Measurements from ENCODE around the gene HGS. TPM values are rescaled to one million over a fixed set of nuclear protein-coding genes. Genes with fewer than 3 reads are reported as not detected.

The HGS gene
- total RNA-seq, 1 donor from 2014 or later = 46.2 TPM

GRCh38 chr17:81646869-81647600 is 36.8 kb upstream of the HGS start:
- Mint-ChIP-seq H3K4me3 (peak overlapping the region; percentile 46), H3K27me3 (ENCODE audit: insufficient read depth, low read depth) (peaks cover 24% of the 10 kb centered on the region), H3K27ac (no peak overlapping the region), H3K4me1 (peaks cover 3% of the 10 kb centered on the region), H3K36me3 (no peaks in the 10 kb centered on the region), H3K9me3 (peaks cover 3% of the 10 kb centered on the region)
- H3K9me3 ChIP-seq (ENCODE audit: low read depth) = no peaks in the 10 kb centered on the region
- no peak for DNase-seq (ENCODE audit: low spot score)
- no peaks in the 10 kb centered on the region for H3F3A ChIP-seq (ENCODE audit: low read depth)
- no peak overlapping the region for H3K4me3 ChIP-seq
- no peaks in the 10 kb centered on the region for H3K36me3 ChIP-seq
- no peak overlapping the region for H3K4me2 ChIP-seq
- no peak for TF ChIP-seq CTCF (IDR thresholded peaks at IDR 0.05)
- TF ChIP-seq EZH2phosphoT487 (IDR thresholded peaks at IDR 0.05) = no peak
- no peak overlapping the region for H3K9ac ChIP-seq
- peaks cover 19% of the 10 kb centered on the region for H3K27me3 ChIP-seq
- H3K27ac ChIP-seq = no peak overlapping the region
- no peaks in the 10 kb centered on the region for H3K79me2 ChIP-seq (ENCODE audit: low read depth)
- no peaks in the 10 kb centered on the region for H4K20me1 ChIP-seq (ENCODE audit: low read depth)
- H2AFZ ChIP-seq (replicated peaks) = no peak overlapping the region
- no peaks in the 10 kb centered on the region for H3K4me1 ChIP-seq

- H3K4me3 ChIP-seq = no peak overlapping the region
- H3K27me3 ChIP-seq = peaks cover 19% of the 10 kb centered on the region
- no peak overlapping the region for H3K27ac Mint-ChIP-seq
Measured at GRCh38 chr17:81647640-81648012, 36.2 kb upstream of the HGS start.

GRCh38 chr17:81648013-81648706 is 35.7 kb upstream of the HGS start:
- peaks cover 5% of the 10 kb centered on the region for H3K4me1 Mint-ChIP-seq
- Histone ChIP-seq H3K79me2 (ENCODE audit: low read depth) (no peaks in the 10 kb centered on the region), H3K4me1 (no peaks in the 10 kb centered on the region), H3K27me3 (peaks cover 19% of the 10 kb centered on the region), H3K4me2 (no peak overlapping the region), H3K4me3 (no peak overlapping the region), H3K9ac (no peak overlapping the region), H3K27ac (no peak overlapping the region), H4K20me1 (ENCODE audit: low read depth) (no peaks in the 10 kb centered on the region), H2AFZ (replicated peaks) (no peak overlapping the region), H3K9me3 (ENCODE audit: low read depth) (no peaks in the 10 kb centered on the region), H3K36me3 (no peaks in the 10 kb centered on the region), H3F3A (ENCODE audit: low read depth) (no peaks in the 10 kb centered on the region)
- H3K36me3 Mint-ChIP-seq = no peaks in the 10 kb centered on the region
- no peak overlapping the region for H3K27ac Mint-ChIP-seq
- TF ChIP-seq EZH2 (IDR thresholded peaks at IDR 0.05) (no peak), EZH2phosphoT487 (IDR thresholded peaks at IDR 0.05) (no peak), CTCF (IDR thresholded peaks at IDR 0.05) (no peak)
- H3K9me3 Mint-ChIP-seq = peaks cover 3% of the 10 kb centered on the region
- no peak for DNase-seq (ENCODE audit: low spot score)
- H3K4me3 Mint-ChIP-seq = peak overlapping the region; percentile 35
- H3K27me3 Mint-ChIP-seq (ENCODE audit: insufficient read depth, low read depth) = peaks cover 24% of the 10 kb centered on the region

More at GRCh38 chr17:81647640-81648012, 36.2 kb upstream of the HGS start:
- TF ChIP-seq EZH2phosphoT487 (IDR thresholded peaks at IDR 0.05) (no peak), CTCF (IDR thresholded peaks at IDR 0.05) (no peak), EZH2 (IDR thresholded peaks at IDR 0.05) (no peak)
- Histone ChIP-seq H3K9ac (no peak overlapping the region), H3K36me3 (no peaks in the 10 kb centered on the region), H3K4me2 (no peak overlapping the region), H3K27ac (no peak overlapping the region), H2AFZ (replicated peaks) (no peak overlapping the region), H3F3A (ENCODE audit: low read depth) (no peaks in the 10 kb centered on the region), H3K9me3 (ENCODE audit: low read depth) (no peaks in the 10 kb centered on the region), H3K4me1 (no peaks in the 10 kb centered on the region), H3K79me2 (ENCODE audit: low read depth) (no peaks in the 10 kb centered on the region), H4K20me1 (ENCODE audit: low read depth) (no peaks in the 10 kb centered on the region)
- peaks cover 3% of the 10 kb centered on the region for H3K9me3 Mint-ChIP-seq
- no peak for DNase-seq (ENCODE audit: low spot score)
- H3K4me1 Mint-ChIP-seq = peaks cover 3% of the 10 kb centered on the region
- peaks cover 24% of the 10 kb centered on the region for H3K27me3 Mint-ChIP-seq (ENCODE audit: insufficient read depth, low read depth)
- H3K36me3 Mint-ChIP-seq = no peaks in the 10 kb centered on the region
- H3K4me3 Mint-ChIP-seq = no peak overlapping the region

Data from neural progenitor cell (in vitro differentiated cells).